H9 (cell line): ENCODE measurements around the gene NEURL1. TPM values are rescaled to one million over a fixed set of nuclear protein-coding genes. Genes with fewer than 3 reads are reported as not detected.

Experiments
- DNase-seq: peaks from one replicate; pipeline ENCODE4 v3.0.0-alpha.2; 2017
- H2AFZ ChIP-seq: one replicate; pipeline ENCODE4 v1.6.1; 2013; ENCODE audit warnings: mild to moderate bottlenecking, low read length, control low read depth, moderate library complexity
- H2AK5ac ChIP-seq: 2 replicates; pipeline ENCODE4 v1.6.1; 2013; ENCODE audit warnings: low read length, control low read depth, mixed read lengths; ENCODE audit not compliant: insufficient read length
- H2BK120ac ChIP-seq: one replicate; pipeline ENCODE4 v1.6.1; 2013; ENCODE audit warnings: low read depth, mild to moderate bottlenecking, low read length, control low read depth, inconsistent platforms; ENCODE audit not compliant: poor library complexity, severe bottlenecking
- H2BK12ac ChIP-seq: 2 replicates; pipeline ENCODE4 v1.6.1; 2013; ENCODE audit warnings: low read length, control low read depth, mixed read lengths, low read depth; ENCODE audit not compliant: insufficient read length
- H2BK15ac ChIP-seq: 2 replicates; pipeline ENCODE4 v1.6.1; 2013; ENCODE audit warnings: low read depth, low read length, control low read depth
- H2BK20ac ChIP-seq: one replicate; pipeline ENCODE4 v1.6.1; 2013; ENCODE audit warnings: low read depth, mild to moderate bottlenecking, low read length, control low read depth, inconsistent platforms; ENCODE audit not compliant: poor library complexity, severe bottlenecking
- H2BK5ac ChIP-seq: 2 replicates; pipeline ENCODE4 v1.6.1; 2013; ENCODE audit warnings: low read length, control low read depth, mixed read lengths; ENCODE audit not compliant: insufficient read length
- H3K14ac ChIP-seq: 2 replicates; pipeline ENCODE4 v1.6.1; 2013; ENCODE audit warnings: low read length, control low read depth; ENCODE audit not compliant: insufficient read depth
- H3K18ac ChIP-seq: 2 replicates; pipeline ENCODE4 v1.6.1; 2013; ENCODE audit warnings: low read depth, mild to moderate bottlenecking, mixed read lengths, low read length, control low read depth; ENCODE audit not compliant: insufficient read length
- H3K23ac ChIP-seq: 2 replicates; pipeline ENCODE4 v1.6.1; 2013; ENCODE audit warnings: low read length, control low read depth, mixed read lengths, low read depth; ENCODE audit not compliant: insufficient read length
- H3K23me2 ChIP-seq: 2 replicates; pipeline ENCODE4 v1.6.1; 2013; ENCODE audit warnings: low read depth, mild to moderate bottlenecking, mixed read lengths, low read length, control low read depth; ENCODE audit not compliant: insufficient read length, poor library complexity, severe bottlenecking
- H3K27ac ChIP-seq: 2 replicates; pipeline ENCODE4 v1.5.1; 2013; ENCODE audit warnings: low read length, control low read depth, mixed read lengths, low read depth; ENCODE audit not compliant: insufficient read length
- H3K27me3 ChIP-seq: 2 replicates; pipeline ENCODE4 v1.6.1; 2013; ENCODE audit warnings: low read length, control low read depth, inconsistent platforms; ENCODE audit not compliant: insufficient read depth
- H3K4ac ChIP-seq: 2 replicates; pipeline ENCODE4 v1.6.1; 2013; ENCODE audit warnings: low read depth, mild to moderate bottlenecking, control low read depth, inconsistent platforms, low read length, moderate library complexity
- H3K4me1 ChIP-seq: 2 replicates; pipeline ENCODE4 v1.6.1; 2013; ENCODE audit warnings: low read length, control low read depth, inconsistent platforms; ENCODE audit not compliant: insufficient read depth
- H3K4me2 ChIP-seq: 2 replicates; pipeline ENCODE4 v1.6.1; 2013; ENCODE audit warnings: low read length, control low read depth, mixed read lengths; ENCODE audit not compliant: insufficient read length, insufficient read depth
- H3K56ac ChIP-seq: 2 replicates; pipeline ENCODE4 v1.6.1; 2013; ENCODE audit warnings: low read depth, mild to moderate bottlenecking, mixed read lengths, low read length, control low read depth; ENCODE audit not compliant: insufficient read length
- H3K79me1 ChIP-seq: 2 replicates; pipeline ENCODE4 v1.6.1; 2013; ENCODE audit warnings: low read depth, mild to moderate bottlenecking, moderate library complexity, low read length, control low read depth, inconsistent platforms; ENCODE audit not compliant: insufficient read depth, poor library complexity, severe bottlenecking
- H3K79me2 ChIP-seq: 2 replicates; pipeline ENCODE4 v1.6.1; 2013; ENCODE audit warnings: low read length, control low read depth, inconsistent platforms; ENCODE audit not compliant: insufficient read depth
- H3K9ac ChIP-seq: 2 replicates; pipeline ENCODE4 v1.6.1; 2013; ENCODE audit warnings: low read length, control low read depth, mixed read lengths; ENCODE audit not compliant: insufficient read length; ENCODE audit errors: extremely low read depth
- H3K9me3 ChIP-seq: one replicate; pipeline ENCODE4 v1.6.1; 2013; ENCODE audit warnings: low read depth, low read length, inconsistent platforms; ENCODE audit not compliant: control insufficient read depth
- H3T11ph ChIP-seq: one replicate; pipeline ENCODE4 v1.6.1; 2013; ENCODE audit warnings: mild to moderate bottlenecking, low read length, control low read depth, inconsistent platforms
- H4K20me1 ChIP-seq: one replicate; pipeline ENCODE4 v1.6.1; 2013; ENCODE audit not compliant: control insufficient read depth, insufficient read length, insufficient read depth
- H4K5ac ChIP-seq: 2 replicates; pipeline ENCODE4 v1.6.1; 2013; ENCODE audit warnings: low read depth, mild to moderate bottlenecking, mixed read lengths, low read length, control low read depth; ENCODE audit not compliant: insufficient read length
- H4K8ac ChIP-seq: replicated peaks from 2 replicates; pipeline ENCODE4 v1.6.1; 2013; ENCODE audit warnings: low read length, control low read depth, mixed read lengths, low read depth; ENCODE audit not compliant: insufficient read length
- H4K91ac ChIP-seq: 2 replicates; pipeline ENCODE4 v1.6.1; 2013; ENCODE audit warnings: low read depth, mild to moderate bottlenecking, moderate library complexity, mixed read lengths, low read length, control low read depth; ENCODE audit not compliant: insufficient read length
- H3K27ac Mint-ChIP-seq, 3 experiments: 2 replicates in 2 of 3; 3 replicates in 1 of 3; pipeline ENCODE4 v1.8.0; 2020 to 2021; ENCODE audit warnings: mixed read lengths in 3 of 3, mild to moderate bottlenecking in 1 of 3, moderate library complexity in 1 of 3
- H3K27me3 Mint-ChIP-seq: 2 replicates; pipeline ENCODE4 v1.8.0; 2021; ENCODE audit warnings: low read depth, mild to moderate bottlenecking, moderate library complexity, mixed read lengths
- H3K36me3 Mint-ChIP-seq, 3 experiments: 2 replicates in 2 of 3; 3 replicates in 1 of 3; pipeline ENCODE4 v1.8.0; 2020 to 2021; ENCODE audit warnings: low read depth in 3 of 3, mixed read lengths in 3 of 3; ENCODE audit not compliant: insufficient read depth in 1 of 3
- H3K4me1 Mint-ChIP-seq, 2 experiments: 2 replicates each; pipeline ENCODE4 v1.8.0; 2020; ENCODE audit warnings: mixed read lengths in 2 of 2
- H3K4me3 Mint-ChIP-seq, 2 experiments: 2 replicates in 1 of 2; 3 replicates in 1 of 2; pipeline ENCODE4 v1.8.0; 2020 to 2021; ENCODE audit warnings: mild to moderate bottlenecking in 2 of 2, mixed read lengths in 2 of 2, moderate library complexity in 1 of 2
- H3K9me3 Mint-ChIP-seq, 2 experiments: 2 replicates in 1 of 2; 3 replicates in 1 of 2; pipeline ENCODE4 v1.8.0; 2020; ENCODE audit warnings: mild to moderate bottlenecking in 2 of 2, mixed read lengths in 2 of 2, moderate library complexity in 1 of 2
- CTCF ChIP-seq: fragments of 200-600 bp; sonication (generic); conservative IDR thresholded peaks from 3 replicates; pipeline ENCODE4 v1.8.0; 2021; ENCODE audit warnings: antibody characterized with exemption, mild to moderate bottlenecking
- WGBS: extraction: QIAGEN DNeasy Blood & Tissue Kit; methylation state at CpG from one replicate; pipeline ENCODE4 v1.1.7; 2013; ENCODE audit warnings: missing lambda C conversion rate, low lambda C conversion rate, mixed read lengths; ENCODE audit not compliant: insufficient read length; ENCODE audit errors: extremely low coverage; 5-methylcytosine and 5-hydroxymethylcytosine counted together
- total RNA-seq: library from RNA; stranded (reverse); gene quantifications from 2 replicates; pipeline ENCODE4 v1.2.1, GENCODE V29; 2021

The NEURL1 gene
- total RNA-seq, 1 experiment from 2014 or later, result 1.2 TPM

- H3K36me3 Mint-ChIP-seq, result no peaks in the 10 kb centered on the region
- Histone ChIP-seq H3K4ac (no peak overlapping the region), H3K18ac (no peak overlapping the region), H3T11ph (no peak overlapping the region), H2BK5ac (no peak overlapping the region), H3K4me1 (no peaks in the 10 kb centered on the region), H3K79me2 (no peaks in the 10 kb centered on the region), H4K8ac (no peak overlapping the region), H3K9me3 (no peaks in the 10 kb centered on the region), H3K79me1 (no peaks in the 10 kb centered on the region), H4K5ac (no peak overlapping the region), H3K56ac (no peak overlapping the region), H2BK15ac (no peak overlapping the region), H3K27ac (no peak overlapping the region), H3K23ac (no peak overlapping the region), H3K4me2 (no peak overlapping the region), H3K23me2 (no peaks in the 10 kb centered on the region), H4K20me1 (no peaks in the 10 kb centered on the region), H3K14ac (no peak overlapping the region), H2BK20ac (no peak overlapping the region), H3K27me3 (no peaks in the 10 kb centered on the region), H2BK12ac (no peak overlapping the region), H4K91ac (no peak overlapping the region), H3K9ac (no peak overlapping the region), H2AK5ac (no peak overlapping the region), H2BK120ac (no peak overlapping the region), H2AFZ (no peak overlapping the region)
- H3K4me3 Mint-ChIP-seq, result no peak overlapping the region
- H3K27me3 Mint-ChIP-seq, result no peaks in the 10 kb centered on the region; the same call in none of the 2 replicates
- TF ChIP-seq CTCF, result no peak
- WGBS, result no CpG with 5 or more reads among the region's 4 CpGs
- DNase-seq, result peak; percentile 11
- peaks cover 9 to 17% of the 10 kb centered on the region in 2 experiments for H3K4me1 Mint-ChIP-seq
- H3K27ac Mint-ChIP-seq, result no peak overlapping the region
- no peaks in the 10 kb centered on the region for H3K9me3 Mint-ChIP-seq
Observed at GRCh38 chr10:103506061-103506460, 12.6 kb downstream of the NEURL1 start.
